ENCODE results near the gene RBBP6. TPM values are rescaled to one million over a fixed set of nuclear protein-coding genes. Genes with fewer than 3 reads are reported as not detected.

The RBBP6 gene
- total and polyA plus RNA-seq, 4 donors = 25.1 to 93.3 (median 37.0) TPM

DNA sequence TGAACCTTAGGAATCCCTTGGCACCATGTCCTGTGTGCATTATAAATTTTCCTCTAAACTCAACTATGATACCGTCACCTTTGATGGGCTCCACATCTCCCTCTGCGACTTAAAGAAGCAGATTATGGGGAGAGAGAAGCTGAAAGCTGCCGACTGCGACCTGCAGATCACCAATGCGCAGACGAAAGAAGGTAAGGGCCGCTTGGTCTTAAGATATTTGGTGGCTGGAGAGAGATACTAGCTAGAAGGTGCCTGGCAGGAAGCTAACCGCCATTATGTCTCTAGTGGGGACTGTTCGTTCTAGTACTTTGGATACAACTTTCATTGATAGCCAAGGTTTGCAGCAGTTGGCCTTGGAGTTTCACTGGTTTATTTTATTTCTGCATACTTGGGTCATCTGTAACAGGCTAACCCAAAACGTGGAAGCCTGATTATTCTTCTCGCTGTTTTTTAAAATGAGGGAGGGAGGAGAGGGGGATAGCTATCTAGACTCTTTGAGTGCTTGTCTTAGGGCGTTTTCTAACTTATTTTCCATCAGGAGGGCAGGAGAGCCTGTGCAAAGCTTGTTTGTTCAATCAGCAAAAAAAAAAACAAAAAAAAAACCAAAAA, 1.3 kb downstream of the RBBP6 start:
- ATAC-seq (ENCODE audit: insufficient read depth, low FRiP score) (no peak), DNase-seq (peak; percentile 24 to 57 (median 43))
- 0 to 1% methylated on average over 12 of the region's 12 CpGs for WGBS, 2 donors

DNA sequence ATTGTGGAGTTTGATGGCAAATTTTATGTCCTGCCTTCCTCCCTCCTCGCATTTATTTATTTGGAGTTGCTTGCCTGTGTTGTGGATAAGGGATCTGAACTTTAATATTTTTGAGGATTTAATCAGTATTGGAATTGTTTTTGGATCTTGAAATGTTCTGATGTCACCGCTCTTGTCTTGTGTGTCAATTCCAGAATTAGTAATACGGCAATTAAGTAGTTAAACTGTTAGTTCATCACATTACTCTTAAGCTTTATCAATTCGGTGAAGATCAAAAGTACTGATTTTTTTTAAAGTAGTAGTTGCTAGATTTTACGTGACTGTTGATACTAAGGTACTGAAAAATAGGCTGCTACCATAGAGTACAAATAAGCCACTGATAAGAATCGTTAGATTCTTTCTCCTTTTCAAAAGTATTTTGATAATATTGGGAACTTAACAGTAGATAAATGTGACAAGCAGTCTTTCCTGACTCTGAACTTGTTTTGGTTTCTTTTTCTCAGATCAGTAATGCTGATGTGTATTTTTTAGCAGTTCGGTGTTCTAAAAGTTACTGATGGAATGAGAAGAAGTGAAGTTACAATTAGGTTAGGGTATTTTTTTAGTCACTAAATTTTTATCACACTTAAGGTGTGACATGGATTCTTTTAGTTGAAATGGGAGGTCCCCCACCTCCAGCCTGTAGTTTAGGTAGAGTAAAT, 2.0 kb downstream of the RBBP6 start:
- Histone ChIP-seq H3K36me3 (ENCODE audit: control insufficient read depth in 4 of 4, insufficient read depth in 4 of 4, low read length in 4 of 4) (peaks cover 0 to 6% (median under 1%) of the 10 kb centered on the region in 4 donors), H3K9me3 (ENCODE audit: control insufficient read depth in 4 of 4, insufficient read depth in 3 of 4, low read length in 3 of 4) (no peaks in the 10 kb centered on the region), H3K4me1 (ENCODE audit: control insufficient read depth in 5 of 5, insufficient read depth in 5 of 5, low read length in 5 of 5) (peaks cover 0 to 32% (median 15%) of the 10 kb centered on the region in 5 donors), H3K4me3 (peak overlapping the region; percentile 69), H3K27ac (ENCODE audit: low read depth in 1 of 2, low read length in 1 of 2) (peak overlapping the region in 1 of 2 donors; percentile 99), H3K9ac (ENCODE audit: insufficient read depth in 1 of 2, low read length in 2 of 2) (peak overlapping the region; percentile 98), H3K27me3 (ENCODE audit: control insufficient read depth in 3 of 3, insufficient read depth in 3 of 3, low read length in 2 of 3) (no peaks in the 10 kb centered on the region)
- WGBS, 2 donors = 2 to 4% methylated on average over 7 of the region's 7 CpGs
- peak in 2 of 3 donors; percentile 20 to 43 for DNase-seq
- TF ChIP-seq, protein P1, sequence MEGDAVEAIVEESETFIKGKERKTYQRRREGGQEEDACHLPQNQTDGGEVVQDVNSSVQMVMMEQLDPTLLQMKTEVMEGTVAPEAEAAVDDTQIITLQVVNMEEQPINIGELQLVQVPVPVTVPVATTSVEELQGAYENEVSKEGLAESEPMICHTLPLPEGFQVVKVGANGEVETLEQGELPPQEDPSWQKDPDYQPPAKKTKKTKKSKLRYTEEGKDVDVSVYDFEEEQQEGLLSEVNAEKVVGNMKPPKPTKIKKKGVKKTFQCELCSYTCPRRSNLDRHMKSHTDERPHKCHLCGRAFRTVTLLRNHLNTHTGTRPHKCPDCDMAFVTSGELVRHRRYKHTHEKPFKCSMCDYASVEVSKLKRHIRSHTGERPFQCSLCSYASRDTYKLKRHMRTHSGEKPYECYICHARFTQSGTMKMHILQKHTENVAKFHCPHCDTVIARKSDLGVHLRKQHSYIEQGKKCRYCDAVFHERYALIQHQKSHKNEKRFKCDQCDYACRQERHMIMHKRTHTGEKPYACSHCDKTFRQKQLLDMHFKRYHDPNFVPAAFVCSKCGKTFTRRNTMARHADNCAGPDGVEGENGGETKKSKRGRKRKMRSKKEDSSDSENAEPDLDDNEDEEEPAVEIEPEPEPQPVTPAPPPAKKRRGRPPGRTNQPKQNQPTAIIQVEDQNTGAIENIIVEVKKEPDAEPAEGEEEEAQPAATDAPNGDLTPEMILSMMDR (IDR thresholded peaks at IDR 0.05; ENCODE audit: control extremely low read depth, extremely low read depth) = no peak
- no peak for ATAC-seq (ENCODE audit: insufficient read depth, low FRiP score)

More for the DNA sequence above, 1.3 kb downstream of the RBBP6 start:
- peak overlapping the region; percentile 98 for H3K9ac ChIP-seq (ENCODE audit: insufficient read depth in 1 of 2, low read length in 2 of 2)
- H3K9me3 ChIP-seq (ENCODE audit: control insufficient read depth in 4 of 4, insufficient read depth in 3 of 4, low read length in 3 of 4) = no peaks in the 10 kb centered on the region
- peaks cover 0 to 32% (median 13%) of the 10 kb centered on the region in 5 donors for H3K4me1 ChIP-seq (ENCODE audit: control insufficient read depth in 5 of 5, insufficient read depth in 5 of 5, low read length in 5 of 5)
- no peaks in the 10 kb centered on the region for H3K27me3 ChIP-seq (ENCODE audit: control insufficient read depth in 3 of 3, insufficient read depth in 3 of 3, low read length in 2 of 3)
- peak overlapping the region; percentile 69 for H3K4me3 ChIP-seq
- H3K36me3 ChIP-seq (ENCODE audit: control insufficient read depth in 4 of 4, insufficient read depth in 4 of 4, low read length in 4 of 4) = peaks cover 0 to 6% (median under 1%) of the 10 kb centered on the region in 4 donors
- TF ChIP-seq, protein P1 (IDR thresholded peaks at IDR 0.05; ENCODE audit: control extremely low read depth, extremely low read depth) = no peak
- H3K27ac ChIP-seq (ENCODE audit: low read depth in 1 of 2, low read length in 1 of 2) = peak overlapping the region; percentile 97 to 99

DNA sequence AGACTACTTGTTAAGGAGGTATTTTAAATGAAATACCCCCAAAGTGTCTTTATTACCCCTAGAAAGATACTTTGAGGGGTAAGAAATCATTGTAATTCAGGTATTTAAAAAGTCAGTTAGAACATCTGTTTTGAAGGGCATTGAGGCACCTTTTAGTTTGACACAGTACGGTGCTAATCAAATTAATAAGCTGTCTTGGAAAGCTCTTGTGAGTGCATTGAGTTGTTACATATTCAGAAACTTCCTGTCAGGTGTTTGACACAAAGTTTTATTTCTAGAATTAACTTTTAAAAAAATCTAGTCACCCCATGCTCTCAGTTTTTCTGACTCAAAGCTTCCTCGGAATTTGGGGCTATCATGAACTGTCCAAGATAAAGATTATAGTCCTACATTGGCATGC, 4.6 kb downstream of the RBBP6 start:
- peak overlapping the region in 1 of 2 donors; percentile 60 for H3K9ac ChIP-seq (ENCODE audit: insufficient read depth in 1 of 2, low read length in 2 of 2)
- 22 to 29% methylated on average over 2 of the region's 2 CpGs for WGBS, 2 donors

More for the DNA sequence above, 4.6 kb downstream of the RBBP6 start:
- TF ChIP-seq, protein P1 (IDR thresholded peaks at IDR 0.05; ENCODE audit: control extremely low read depth, extremely low read depth) = no peak
- peaks cover 3 to 16% (median 8%) of the 10 kb centered on the region in 4 donors for H3K36me3 ChIP-seq (ENCODE audit: control insufficient read depth in 4 of 4, insufficient read depth in 4 of 4, low read length in 4 of 4)
- peak overlapping the region in 1 of 2 donors; percentile 15 for H3K27ac ChIP-seq (ENCODE audit: low read depth in 1 of 2, low read length in 1 of 2)
- no peak for ATAC-seq (ENCODE audit: insufficient read depth, low FRiP score)
- no peak overlapping the region for H3K4me3 ChIP-seq
- H3K9me3 ChIP-seq (ENCODE audit: control insufficient read depth in 4 of 4, insufficient read depth in 3 of 4, low read length in 3 of 4) = no peaks in the 10 kb centered on the region
- H3K4me1 ChIP-seq (ENCODE audit: control insufficient read depth in 5 of 5, insufficient read depth in 5 of 5, low read length in 5 of 5) = peaks cover 0 to 28% (median 16%) of the 10 kb centered on the region in 5 donors
- H3K27me3 ChIP-seq (ENCODE audit: control insufficient read depth in 3 of 3, insufficient read depth in 3 of 3, low read length in 2 of 3) = no peaks in the 10 kb centered on the region
- DNase-seq = no peak

Measured in lung (tissue), 12 donors.